Natural killer cell treated with Interleukin-12 subunit alpha and Interleukin-12 subunit beta and Interleukin-15 and Interleukin-18, amount 100 ng/mL, for 72 hours (primary cell): ENCODE measurements around the gene STAG1. TPM values are rescaled to one million over a fixed set of nuclear protein-coding genes. Genes with fewer than 3 reads are reported as not detected.
A peak's percentile ranks its signal among the peaks of the same experiment; 100 is the strongest.
"Not testable (repeated sequence)": the region's sequence is repeated elsewhere in the genome, so short reads cannot be mapped to it uniquely, and the experiment has no call there.

Experiments used
- ATAC-seq, 2 donors: fragments of 150-1000 bp; cut with Tn5 transposase in 1 of 2; sonication (Bioruptor Pico), chemical (Tn5 transposase) in 1 of 2; 2 replicates each; pipeline ENCODE4 v1.10.0; 2021
- DNase-seq: peaks from one replicate; pipeline ENCODE4 v3.0.0; 2022; ENCODE audit warnings: low spot score
- H3K27ac Mint-ChIP-seq, 2 donors: 1 replicate in 1 of 2; 2 replicates in 1 of 2; pipeline ENCODE4 v1.8.0; 2022; ENCODE audit warnings: mixed read lengths in 2 of 2, mild to moderate bottlenecking in 1 of 2, moderate library complexity in 1 of 2
- H3K27me3 Mint-ChIP-seq, 2 donors: 1 replicate in 1 of 2; 2 replicates in 1 of 2; pipeline ENCODE4 v1.8.0; 2022; ENCODE audit warnings: mixed read lengths in 2 of 2
- H3K36me3 Mint-ChIP-seq: one replicate; pipeline ENCODE4 v1.8.0; 2022; ENCODE audit warnings: mixed read lengths
- H3K4me1 Mint-ChIP-seq, 2 donors: 1 replicate in 1 of 2; 2 replicates in 1 of 2; pipeline ENCODE4 v1.8.0; 2022; ENCODE audit warnings: low read depth in 2 of 2, mixed read lengths in 2 of 2, mild to moderate bottlenecking in 1 of 2
- H3K4me3 Mint-ChIP-seq: one replicate; pipeline ENCODE4 v1.8.0; 2022; ENCODE audit warnings: mixed read lengths
- H3K9me3 Mint-ChIP-seq: 2 replicates; pipeline ENCODE4 v1.8.0; 2022; ENCODE audit warnings: mixed read lengths
- total RNA-seq, 2 donors: library from RNA; stranded (reverse); gene quantifications; one replicate each; pipeline ENCODE4 v1.2.3, GENCODE V29; 2022

The STAG1 gene
- total RNA-seq, 2 donors from 2014 or later: 48.7 to 88.7 TPM

DNA sequence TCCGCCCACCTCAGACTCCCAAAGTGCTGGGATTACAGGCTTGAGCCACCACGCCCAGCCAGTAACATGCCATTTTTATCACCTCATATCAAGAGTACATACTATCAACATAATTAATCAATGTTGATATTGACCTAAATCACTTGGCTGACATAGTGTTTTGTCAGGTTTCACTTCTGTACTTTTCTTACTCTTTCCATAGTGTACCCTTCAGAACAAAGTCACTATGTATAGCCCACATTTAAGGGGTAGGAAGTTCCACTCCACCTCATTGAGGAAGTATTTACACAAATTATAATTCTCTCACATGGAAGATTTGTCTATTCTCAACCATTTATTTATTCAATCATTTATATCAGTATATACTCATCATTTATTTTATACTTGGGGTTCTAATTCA, 145.2 kb downstream of the STAG1 start:
- no peaks in the 10 kb centered on the region for H3K36me3 Mint-ChIP-seq
- no peak for DNase-seq

GRCh38 chr3:136606216-136606615, 146.0 kb downstream of the STAG1 start:
- H3K36me3 Mint-ChIP-seq, H3K4me1 Mint-ChIP-seq, H3K9me3 Mint-ChIP-seq, ATAC-seq, H3K4me3 Mint-ChIP-seq, H3K27me3 Mint-ChIP-seq, H3K27ac Mint-ChIP-seq, DNase-seq: not testable (repeated sequence)

More for the DNA sequence above, 145.2 kb downstream of the STAG1 start:
- peaks cover 0 to 6% of the 10 kb centered on the region in 2 donors for H3K4me1 Mint-ChIP-seq
- no peaks in the 10 kb centered on the region for H3K27me3 Mint-ChIP-seq
- no peaks in the 10 kb centered on the region for H3K9me3 Mint-ChIP-seq
- H3K27ac Mint-ChIP-seq: no peak overlapping the region
- no peak for ATAC-seq
- no peak overlapping the region for H3K4me3 Mint-ChIP-seq

DNA sequence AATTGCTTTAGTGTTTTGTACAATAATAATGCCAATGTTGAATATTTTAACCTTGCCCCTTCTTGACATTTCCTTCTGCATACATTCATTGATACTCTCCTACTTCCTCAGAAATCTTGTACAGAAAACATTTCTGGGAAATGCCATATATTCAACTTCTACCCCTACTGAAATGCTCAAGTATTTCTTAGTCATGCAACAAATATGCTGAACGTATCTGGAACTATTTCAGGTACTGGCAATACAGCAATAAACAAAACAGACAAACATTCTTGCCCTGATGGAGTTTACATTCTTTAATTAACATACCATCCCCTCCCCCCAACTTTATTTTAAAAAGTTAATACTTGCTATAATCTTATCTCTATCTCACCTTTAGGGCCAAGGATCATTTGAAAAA, 147.2 kb downstream of the STAG1 start:
- no peaks in the 10 kb centered on the region for H3K36me3 Mint-ChIP-seq
- peaks cover 0 to 6% of the 10 kb centered on the region in 2 donors for H3K4me1 Mint-ChIP-seq
- no peak overlapping the region for H3K27ac Mint-ChIP-seq
- no peaks in the 10 kb centered on the region for H3K27me3 Mint-ChIP-seq
- no peak overlapping the region for H3K4me3 Mint-ChIP-seq
- H3K9me3 Mint-ChIP-seq: no peaks in the 10 kb centered on the region
- DNase-seq: no peak
- ATAC-seq: no peak

- Mint-ChIP-seq H3K27me3 (no peaks in the 10 kb centered on the region), H3K4me1 (peaks cover 6% of the 10 kb centered on the region in 2 donors), H3K9me3 (no peaks in the 10 kb centered on the region), H3K4me3 (no peak overlapping the region), H3K36me3 (no peaks in the 10 kb centered on the region), H3K27ac (no peak overlapping the region)
- no peak for DNase-seq
- ATAC-seq: no peak
Measured at GRCh38 chr3:136602818-136603217, 149.4 kb downstream of the STAG1 start.

DNA sequence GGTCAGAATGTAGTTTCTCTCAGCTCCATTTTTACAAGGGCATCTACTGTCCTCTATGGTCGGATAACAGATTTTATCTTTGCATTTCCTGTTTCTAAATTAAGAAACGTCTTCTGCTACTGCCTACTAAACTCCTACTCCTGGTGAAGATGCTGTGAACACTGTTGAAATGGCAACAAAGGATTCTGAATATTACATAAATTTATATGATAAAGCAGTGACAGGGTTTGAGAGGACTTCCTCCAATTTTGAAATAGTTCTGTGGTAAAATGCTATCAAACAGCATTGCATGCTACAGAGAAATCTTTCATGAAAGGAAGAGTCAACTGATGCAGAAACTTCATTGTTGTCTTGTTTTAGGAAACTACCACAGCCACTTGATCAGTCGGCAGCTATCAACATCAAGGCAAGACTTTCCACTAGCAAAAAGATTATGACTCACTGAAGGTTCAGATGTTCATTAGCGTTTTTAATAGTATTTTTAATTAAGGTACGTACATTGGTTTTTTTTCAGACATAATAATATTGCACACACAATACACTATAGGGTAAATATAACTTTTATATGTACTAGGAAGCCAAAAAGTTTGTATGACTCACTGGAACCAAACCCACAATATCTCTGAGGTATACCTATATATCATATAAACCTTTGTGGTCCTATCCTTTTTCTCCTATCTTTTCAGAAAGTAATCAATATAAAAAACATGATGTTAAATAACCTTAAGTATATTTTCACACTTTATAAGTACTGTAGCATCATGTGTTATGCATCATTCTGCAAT, 156.1 kb downstream of the STAG1 start:
- peak in 1 of 2 donors; percentile 31 for ATAC-seq
- Mint-ChIP-seq H3K4me3 (no peak overlapping the region), H3K9me3 (no peaks in the 10 kb centered on the region), H3K4me1 (peaks cover 25% of the 10 kb centered on the region in 2 donors), H3K27me3 (no peaks in the 10 kb centered on the region), H3K27ac (peak overlapping the region; percentile 28 to 53), H3K36me3 (no peaks in the 10 kb centered on the region)
- no peak for DNase-seq

DNA sequence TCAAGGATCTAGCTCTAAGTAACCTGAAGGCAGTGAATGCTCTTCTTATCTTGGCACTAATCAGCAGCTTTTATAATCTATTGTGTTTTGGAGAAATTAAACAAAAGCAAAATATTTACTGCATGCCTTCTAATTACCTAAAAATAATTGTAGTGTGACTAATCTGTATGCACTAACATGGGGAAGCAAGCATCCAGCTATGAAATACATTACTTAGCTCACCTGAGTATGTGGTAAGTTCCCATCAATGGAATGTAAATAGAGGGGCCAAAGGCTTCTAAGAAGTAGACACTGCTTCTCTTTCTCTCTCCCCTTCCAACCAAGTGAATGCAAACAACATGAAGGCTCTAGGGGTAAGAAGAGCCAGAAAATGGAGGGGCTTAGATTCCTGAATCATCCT, 165.6 kb downstream of the STAG1 start:
- H3K4me3 Mint-ChIP-seq: no peak overlapping the region
- H3K9me3 Mint-ChIP-seq: no peaks in the 10 kb centered on the region
- peaks cover 4 to 6% of the 10 kb centered on the region in 2 donors for H3K4me1 Mint-ChIP-seq
- no peak overlapping the region for H3K27ac Mint-ChIP-seq
- H3K36me3 Mint-ChIP-seq: peaks cover 4% of the 10 kb centered on the region
- DNase-seq (no peak), ATAC-seq (no peak)
- no peaks in the 10 kb centered on the region for H3K27me3 Mint-ChIP-seq

DNA sequence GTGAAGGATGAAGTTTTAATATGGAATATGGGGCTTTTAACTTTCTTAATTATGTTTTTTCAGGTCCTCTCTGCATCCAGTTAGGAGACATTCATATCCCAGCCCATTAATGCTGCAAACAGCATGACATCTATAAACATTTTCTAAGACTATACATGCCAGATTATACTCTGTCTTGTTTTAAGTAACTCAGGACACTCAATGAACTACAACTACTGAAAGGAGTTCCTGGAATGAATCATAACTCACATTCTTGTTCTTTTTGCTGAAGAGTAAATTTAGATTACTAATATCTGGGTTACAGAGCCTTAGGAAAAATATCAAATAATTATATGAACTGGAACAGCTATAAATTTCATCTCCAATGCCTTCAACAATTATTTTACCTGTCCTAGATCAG, 167.4 kb downstream of the STAG1 start:
- DNase-seq (no peak), ATAC-seq (no peak)
- H3K36me3 Mint-ChIP-seq: peaks cover 4% of the 10 kb centered on the region
- H3K27ac Mint-ChIP-seq: peak overlapping the region in 1 of 2 donors; percentile 7
- H3K9me3 Mint-ChIP-seq: no peaks in the 10 kb centered on the region
- H3K27me3 Mint-ChIP-seq: no peaks in the 10 kb centered on the region
- H3K4me3 Mint-ChIP-seq: no peak overlapping the region
- H3K4me1 Mint-ChIP-seq: peaks cover 3 to 6% of the 10 kb centered on the region in 2 donors

DNA sequence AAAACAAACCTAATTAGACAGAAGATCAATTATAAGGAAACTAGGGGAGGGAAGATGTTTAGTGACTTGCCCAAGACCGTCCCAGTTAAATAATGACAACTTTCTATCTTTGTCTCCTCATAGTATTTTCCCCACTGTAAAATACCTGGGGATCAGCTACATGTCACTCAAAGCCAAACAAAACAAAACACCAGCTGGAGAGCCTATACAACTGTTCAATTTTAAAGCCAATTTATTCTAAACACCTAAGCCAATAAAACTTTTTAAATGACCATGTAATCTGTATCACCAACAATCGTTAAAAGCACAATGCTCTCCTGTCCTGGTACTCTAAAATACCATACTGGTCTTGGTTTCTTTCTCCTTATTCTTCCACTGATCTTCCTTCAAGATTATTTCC, 168.4 kb downstream of the STAG1 start:
- ATAC-seq (no peak), DNase-seq (no peak)
- H3K4me3 Mint-ChIP-seq: no peak overlapping the region
- H3K36me3 Mint-ChIP-seq: peaks cover 4% of the 10 kb centered on the region
- no peaks in the 10 kb centered on the region for H3K9me3 Mint-ChIP-seq
- H3K27me3 Mint-ChIP-seq: no peaks in the 10 kb centered on the region
- peaks cover 6 to 7% of the 10 kb centered on the region in 2 donors for H3K4me1 Mint-ChIP-seq
- H3K27ac Mint-ChIP-seq: peak overlapping the region in 1 of 2 donors; percentile 7

DNA sequence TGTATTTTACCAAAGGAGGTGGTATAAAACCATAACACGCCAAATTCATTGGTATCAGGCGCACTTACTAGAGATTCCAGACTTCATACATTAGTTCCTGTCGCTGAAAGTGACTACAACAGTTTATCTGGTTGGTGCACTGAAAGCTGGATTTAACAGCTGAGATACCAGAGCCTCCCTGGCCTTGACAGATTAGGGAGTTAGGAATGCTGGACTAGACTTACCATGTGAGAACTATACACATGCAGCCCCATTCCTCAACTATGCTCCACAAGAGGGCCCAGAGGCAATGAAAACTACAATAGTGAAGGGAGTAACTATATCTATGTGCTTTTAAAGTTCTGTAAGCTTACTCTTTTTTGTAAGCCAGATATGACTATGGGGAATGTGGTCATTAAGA, 174.4 kb downstream of the STAG1 start:
- DNase-seq (no peak), ATAC-seq (no peak)
- Mint-ChIP-seq H3K36me3 (no peaks in the 10 kb centered on the region), H3K9me3 (no peaks in the 10 kb centered on the region), H3K4me1 (peaks cover 0 to 7% of the 10 kb centered on the region in 2 donors), H3K27ac (no peak overlapping the region), H3K27me3 (no peaks in the 10 kb centered on the region), H3K4me3 (no peak overlapping the region)

GRCh38 chr3:136576279-136577009, 175.7 kb downstream of the STAG1 start:
- H3K27ac Mint-ChIP-seq: no peak overlapping the region
- peaks cover 0 to 7% of the 10 kb centered on the region in 2 donors for H3K4me1 Mint-ChIP-seq
- H3K27me3 Mint-ChIP-seq: no peaks in the 10 kb centered on the region
- DNase-seq (no peak), ATAC-seq (no peak)
- H3K4me3 Mint-ChIP-seq: no peak overlapping the region
- H3K36me3 Mint-ChIP-seq: no peaks in the 10 kb centered on the region
- no peaks in the 10 kb centered on the region for H3K9me3 Mint-ChIP-seq

- no peak overlapping the region for H3K4me3 Mint-ChIP-seq
- H3K36me3 Mint-ChIP-seq: peaks cover 6% of the 10 kb centered on the region
- H3K27ac Mint-ChIP-seq: no peak overlapping the region
- peaks cover 11 to 17% of the 10 kb centered on the region in 2 donors for H3K4me1 Mint-ChIP-seq
- H3K9me3 Mint-ChIP-seq: no peaks in the 10 kb centered on the region
- ATAC-seq (no peak), DNase-seq (no peak)
- H3K27me3 Mint-ChIP-seq: no peaks in the 10 kb centered on the region
Measured at GRCh38 chr3:136567599-136568188, 184.5 kb downstream of the STAG1 start.

DNA sequence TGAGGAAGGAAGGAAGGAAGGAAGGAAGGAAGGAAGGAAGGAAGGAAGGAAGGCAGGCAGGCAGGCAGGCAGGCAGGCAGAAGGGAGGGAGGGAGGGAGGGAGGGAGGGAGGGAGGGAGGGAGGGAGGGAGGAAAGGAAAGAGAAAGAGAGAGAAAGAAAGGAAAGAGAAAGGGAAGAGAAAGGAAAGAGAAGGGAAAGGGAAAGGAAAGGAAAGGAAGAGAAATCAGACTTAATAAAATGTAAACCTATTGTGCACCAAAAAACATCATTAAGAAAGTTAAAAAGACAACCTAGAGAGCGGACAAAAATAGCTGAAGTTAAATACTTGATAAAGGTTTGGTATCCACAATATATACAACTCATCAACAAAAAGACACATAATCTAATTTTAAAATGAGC, 187.2 kb downstream of the STAG1 start:
- H3K4me3 Mint-ChIP-seq, H3K27me3 Mint-ChIP-seq, DNase-seq, H3K9me3 Mint-ChIP-seq, H3K36me3 Mint-ChIP-seq, ATAC-seq, H3K27ac Mint-ChIP-seq: not testable (repeated sequence)
- H3K4me1 Mint-ChIP-seq: peaks cover 0 to 12% of the 10 kb centered on the region in 2 donors

DNA sequence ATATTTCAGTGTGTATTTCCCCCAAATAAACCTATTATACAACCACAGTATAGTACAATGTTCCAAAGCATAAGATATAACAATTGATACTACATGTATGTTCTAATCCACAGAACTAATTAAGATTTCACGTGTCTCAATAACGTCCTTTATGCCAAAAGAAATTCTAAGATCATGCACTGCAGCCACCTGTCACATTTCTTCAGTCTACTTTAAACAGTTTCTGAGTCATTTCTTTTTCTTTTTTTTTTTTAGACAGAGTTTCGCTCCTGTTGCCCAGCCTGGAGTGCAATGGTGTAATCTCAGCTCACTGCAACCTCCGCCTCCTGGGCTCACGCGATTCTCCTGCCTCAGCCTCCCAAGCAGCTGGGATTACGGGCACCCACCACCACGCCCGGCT, 190.2 kb downstream of the STAG1 start:
- H3K4me1 Mint-ChIP-seq: peaks cover 0 to 15% of the 10 kb centered on the region in 2 donors
- H3K9me3 Mint-ChIP-seq: no peaks in the 10 kb centered on the region
- peaks cover 6% of the 10 kb centered on the region for H3K36me3 Mint-ChIP-seq

DNA sequence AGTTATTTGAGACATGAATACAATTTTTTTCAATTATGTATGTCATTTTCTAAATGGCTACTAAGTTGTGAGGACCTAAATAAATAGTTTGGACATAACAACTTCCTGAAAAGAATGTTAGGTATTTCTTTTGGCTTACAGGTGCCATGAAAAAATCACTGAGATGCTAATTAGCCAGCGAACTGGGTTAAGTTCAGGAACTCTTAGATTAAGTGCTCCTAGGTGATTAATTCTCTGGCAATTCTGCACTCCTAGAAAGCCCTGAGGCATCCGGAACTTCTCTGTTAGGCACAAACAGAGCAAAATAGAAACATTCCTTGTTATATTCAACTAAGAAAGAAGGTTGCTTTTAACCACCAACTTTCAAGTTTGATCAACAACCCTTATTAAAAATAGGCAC, 192.3 kb downstream of the STAG1 start:
- Mint-ChIP-seq H3K27ac (no peak overlapping the region), H3K4me3 (no peak overlapping the region), H3K27me3 (no peaks in the 10 kb centered on the region), H3K4me1 (peaks cover 0 to 9% of the 10 kb centered on the region in 2 donors), H3K9me3 (no peaks in the 10 kb centered on the region), H3K36me3 (peaks cover 5% of the 10 kb centered on the region)
- DNase-seq: no peak
- ATAC-seq: no peak

More for the DNA sequence above, 190.2 kb downstream of the STAG1 start:
- H3K4me3 Mint-ChIP-seq: no peak overlapping the region
- H3K27me3 Mint-ChIP-seq: no peaks in the 10 kb centered on the region
- no peak for ATAC-seq
- no peak for DNase-seq
- no peak overlapping the region for H3K27ac Mint-ChIP-seq
